Neural cell (in vitro differentiated cells): ENCODE measurements around the gene CRAMP1. TPM values are rescaled to one million over a fixed set of nuclear protein-coding genes. Genes with fewer than 3 reads are reported as not detected.

Source experiments
- H2AFZ ChIP-seq: fragments of 200-600, 300-800 bp; sonication (generic), shearing (Covaris generic); 2 replicates; pipeline ENCODE4 v1.6.0; 2014; ENCODE audit warnings: low read depth, mild to moderate bottlenecking, antibody characterized with exemption, low read length, moderate library complexity
- H3F3A ChIP-seq: fragments of 200-600 bp; shearing (Covaris generic); 2 replicates; pipeline ENCODE4 v1.6.1; 2016; ENCODE audit warnings: mild to moderate bottlenecking, moderate library complexity, mixed read lengths, antibody characterized with exemption, low read length; ENCODE audit not compliant: insufficient read depth, poor library complexity, severe bottlenecking
- H3K27ac ChIP-seq: fragments of 200-600, 300-800 bp; sonication (generic), shearing (Covaris generic); 2 replicates; pipeline ENCODE4 v1.5.1; 2014; ENCODE audit warnings: mild to moderate bottlenecking, low read length, moderate library complexity
- H3K27me3 ChIP-seq: fragments of 300-800, 200-600 bp; sonication (generic), shearing (Covaris generic); 2 replicates; pipeline ENCODE4 v1.6.0; 2014; ENCODE audit warnings: mild to moderate bottlenecking, low read depth, low read length, moderate library complexity; ENCODE audit not compliant: insufficient read depth
- H3K36me3 ChIP-seq: fragments of 300-800, 200-600 bp; sonication (generic), shearing (Covaris generic); 2 replicates; pipeline ENCODE4 v1.5.1; 2014; ENCODE audit warnings: mild to moderate bottlenecking, antibody characterized with exemption, low read length, moderate library complexity; ENCODE audit not compliant: insufficient read depth
- H3K4me2 ChIP-seq: fragments of 300-800, 200-600 bp; sonication (generic), shearing (Covaris generic); 2 replicates; pipeline ENCODE4 v1.6.0; 2014; ENCODE audit warnings: mild to moderate bottlenecking, low read length
- H3K4me3 ChIP-seq: fragments of 300-800, 200-600 bp; sonication (generic), shearing (Covaris generic); 2 replicates; pipeline ENCODE4 v1.5.1; 2014; ENCODE audit warnings: mild to moderate bottlenecking, low read length, moderate library complexity
- H3K79me2 ChIP-seq: fragments of 200-600 bp; shearing (Covaris generic); replicated peaks from 2 replicates; pipeline ENCODE4 v1.6.0; 2014; ENCODE audit warnings: mild to moderate bottlenecking, low read length, moderate library complexity; ENCODE audit not compliant: insufficient read depth
- H3K9ac ChIP-seq: fragments of 300-800, 200-600 bp; sonication (generic), shearing (Covaris generic); 2 replicates; pipeline ENCODE4 v1.6.1; 2016; ENCODE audit warnings: mild to moderate bottlenecking, low read length, mixed read lengths
- H3K9me2 ChIP-seq: fragments of 200-600 bp; shearing (Covaris generic); 2 replicates; pipeline ENCODE4 v1.6.1; 2016; ENCODE audit warnings: mild to moderate bottlenecking, low read length, mixed read lengths; ENCODE audit not compliant: insufficient read depth
- H3K9me3 ChIP-seq: fragments of 200-600, 300-800 bp; sonication (generic), shearing (Covaris generic); 2 replicates; pipeline ENCODE4 v1.6.1; 2016; ENCODE audit warnings: mild to moderate bottlenecking, mixed run types, low read length, moderate library complexity, mixed read lengths
- H4K20me1 ChIP-seq: fragments of 200-600 bp; shearing (Covaris generic); 2 replicates; pipeline ENCODE4 v1.6.1; 2016; ENCODE audit warnings: mild to moderate bottlenecking, mixed run types; ENCODE audit not compliant: insufficient read depth
- CTCF ChIP-seq: fragments of 450-650 bp; IDR thresholded peaks from 2 replicates; pipeline ENCODE4 v1.5.1; 2014; ENCODE audit warnings: antibody characterized with exemption, mild to moderate bottlenecking, moderate library complexity; ENCODE audit not compliant: poor library complexity, severe bottlenecking
- EP300 ChIP-seq: fragments of 450-650 bp; conservative IDR thresholded peaks from 2 replicates; pipeline ENCODE4 v1.6.1; 2014; ENCODE audit warnings: antibody characterized with exemption, mild to moderate bottlenecking, moderate library complexity; ENCODE audit not compliant: poor library complexity, severe bottlenecking
- EZH2 ChIP-seq: fragments of 200-600, 300-800 bp; shearing (Covaris generic), sonication (generic); IDR thresholded peaks from 2 replicates; pipeline ENCODE4 v1.6.1; 2014; ENCODE audit warnings: antibody characterized with exemption, low read length, borderline replicate concordance, mild to moderate bottlenecking; ENCODE audit not compliant: insufficient read depth, poor library complexity, severe bottlenecking
- MXI1 ChIP-seq: fragments of 450-650 bp; conservative IDR thresholded peaks from 2 replicates; pipeline ENCODE4 v1.6.1; 2014; ENCODE audit warnings: antibody characterized with exemption, mild to moderate bottlenecking; ENCODE audit not compliant: poor library complexity, severe bottlenecking
- POLR2AphosphoS5 ChIP-seq: IDR thresholded peaks from 2 replicates; pipeline ENCODE4 v1.6.1; 2012
- RAD21 ChIP-seq: fragments of 450-650 bp; conservative IDR thresholded peaks from 2 replicates; pipeline ENCODE4 v1.6.1; 2014; ENCODE audit warnings: antibody characterized with exemption, mild to moderate bottlenecking, moderate library complexity
- SMC3 ChIP-seq: fragments of 450-650 bp; conservative IDR thresholded peaks from 2 replicates; pipeline ENCODE4 v1.6.1; 2014; ENCODE audit warnings: antibody characterized with exemption, mild to moderate bottlenecking, moderate library complexity; ENCODE audit not compliant: poor library complexity
- TAF1 ChIP-seq: IDR thresholded peaks from 2 replicates; pipeline ENCODE4 v1.6.1; 2012; ENCODE audit warnings: low read depth
- polyA plus RNA-seq: library from polyadenylated mRNA; depleted of rRNA; stranded (reverse); fragments of >200 nt; gene quantifications from 2 replicates; pipeline ENCODE4 v1.2.3, GENCODE V29; 2014
- TF ChIP-seq, protein P1 (sequence below): IDR thresholded peaks from 2 replicates; pipeline ENCODE4 v1.6.1; 2012; ENCODE audit warnings: borderline replicate concordance

The CRAMP1 gene
- polyA plus RNA-seq, 1 donor from 2014 or later: 11.1 TPM

- no peaks in the 10 kb centered on the region for H3K27me3 ChIP-seq
- H3K36me3 ChIP-seq: no peaks in the 10 kb centered on the region
- H3K9me2 ChIP-seq: no peaks in the 10 kb centered on the region
- H3K4me2 ChIP-seq: no peak overlapping the region
- H2AFZ ChIP-seq: no peak overlapping the region
- no peak overlapping the region for H3K9ac ChIP-seq
- peaks cover 1% of the 10 kb centered on the region for H3K79me2 ChIP-seq
- no peak overlapping the region for H3K27ac ChIP-seq
- no peaks in the 10 kb centered on the region for H3K9me3 ChIP-seq
- no peak for TF ChIP-seq SMC3
- no peak for TF ChIP-seq RAD21
- TF ChIP-seq, protein P1, sequence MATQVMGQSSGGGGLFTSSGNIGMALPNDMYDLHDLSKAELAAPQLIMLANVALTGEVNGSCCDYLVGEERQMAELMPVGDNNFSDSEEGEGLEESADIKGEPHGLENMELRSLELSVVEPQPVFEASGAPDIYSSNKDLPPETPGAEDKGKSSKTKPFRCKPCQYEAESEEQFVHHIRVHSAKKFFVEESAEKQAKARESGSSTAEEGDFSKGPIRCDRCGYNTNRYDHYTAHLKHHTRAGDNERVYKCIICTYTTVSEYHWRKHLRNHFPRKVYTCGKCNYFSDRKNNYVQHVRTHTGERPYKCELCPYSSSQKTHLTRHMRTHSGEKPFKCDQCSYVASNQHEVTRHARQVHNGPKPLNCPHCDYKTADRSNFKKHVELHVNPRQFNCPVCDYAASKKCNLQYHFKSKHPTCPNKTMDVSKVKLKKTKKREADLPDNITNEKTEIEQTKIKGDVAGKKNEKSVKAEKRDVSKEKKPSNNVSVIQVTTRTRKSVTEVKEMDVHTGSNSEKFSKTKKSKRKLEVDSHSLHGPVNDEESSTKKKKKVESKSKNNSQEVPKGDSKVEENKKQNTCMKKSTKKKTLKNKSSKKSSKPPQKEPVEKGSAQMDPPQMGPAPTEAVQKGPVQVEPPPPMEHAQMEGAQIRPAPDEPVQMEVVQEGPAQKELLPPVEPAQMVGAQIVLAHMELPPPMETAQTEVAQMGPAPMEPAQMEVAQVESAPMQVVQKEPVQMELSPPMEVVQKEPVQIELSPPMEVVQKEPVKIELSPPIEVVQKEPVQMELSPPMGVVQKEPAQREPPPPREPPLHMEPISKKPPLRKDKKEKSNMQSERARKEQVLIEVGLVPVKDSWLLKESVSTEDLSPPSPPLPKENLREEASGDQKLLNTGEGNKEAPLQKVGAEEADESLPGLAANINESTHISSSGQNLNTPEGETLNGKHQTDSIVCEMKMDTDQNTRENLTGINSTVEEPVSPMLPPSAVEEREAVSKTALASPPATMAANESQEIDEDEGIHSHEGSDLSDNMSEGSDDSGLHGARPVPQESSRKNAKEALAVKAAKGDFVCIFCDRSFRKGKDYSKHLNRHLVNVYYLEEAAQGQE: no peak
- TF ChIP-seq POLR2AphosphoS5: no peak
- TF ChIP-seq CTCF: no peak
- TF ChIP-seq EZH2: no peak
- no peak for TF ChIP-seq MXI1
- no peak for TF ChIP-seq EP300
- TF ChIP-seq TAF1: no peak
- no peaks in the 10 kb centered on the region for H4K20me1 ChIP-seq
- no peaks in the 10 kb centered on the region for H3F3A ChIP-seq
- H3K4me3 ChIP-seq: no peak overlapping the region
Measured at GRCh38 chr16:1673424-1674151, 61.4 kb downstream of the CRAMP1 start.

DNA sequence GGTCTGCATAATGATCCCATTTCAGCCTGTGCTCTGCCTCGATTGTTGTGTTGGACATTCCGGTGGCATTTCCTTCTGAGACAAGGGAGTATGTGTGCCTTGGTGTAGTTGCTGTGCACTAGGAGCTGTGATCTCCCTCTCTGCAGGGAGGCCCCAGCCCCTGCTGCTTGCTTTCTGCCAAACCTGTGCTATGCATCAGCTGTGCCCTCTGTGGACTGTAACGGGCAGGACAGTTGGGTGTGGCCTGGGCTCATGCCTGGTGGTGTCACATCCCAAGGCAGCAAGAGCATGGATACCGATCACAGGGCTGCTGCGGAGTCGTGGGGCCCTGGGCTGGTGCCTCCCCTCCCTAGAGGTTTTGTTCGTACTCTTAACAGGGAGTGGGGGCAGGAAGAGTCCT, 62.1 kb downstream of the CRAMP1 start:
- no peak overlapping the region for H2AFZ ChIP-seq
- TF ChIP-seq EP300 (no peak), EZH2 (no peak), RAD21 (no peak), MXI1 (no peak), SMC3 (no peak), TAF1 (no peak), CTCF (no peak), POLR2AphosphoS5 (no peak)
- TF ChIP-seq, protein P1: no peak
- no peaks in the 10 kb centered on the region for H3K9me2 ChIP-seq
- H3K9me3 ChIP-seq: no peaks in the 10 kb centered on the region
- no peak overlapping the region for H3K27ac ChIP-seq
- H3F3A ChIP-seq: no peaks in the 10 kb centered on the region
- peaks cover 9% of the 10 kb centered on the region for H3K79me2 ChIP-seq
- no peak overlapping the region for H3K4me2 ChIP-seq
- no peaks in the 10 kb centered on the region for H4K20me1 ChIP-seq
- no peaks in the 10 kb centered on the region for H3K36me3 ChIP-seq
- H3K9ac ChIP-seq: no peak overlapping the region
- H3K4me3 ChIP-seq: no peak overlapping the region
- no peaks in the 10 kb centered on the region for H3K27me3 ChIP-seq
